ENCODE measurements around the gene IDI2.

IDI2 gene

GRCh38 chr10:1054684-1055083, 29.0 kb upstream of the IDI2 start:
- Histone ChIP-seq H3K4me1 (ENCODE audit: insufficient read depth, low read length) (peaks cover 81% of the 10 kb centered on the region), H3K79me2 (ENCODE audit: insufficient read depth, low read length) (peaks cover 99% of the 10 kb centered on the region), H2AFZ (ENCODE audit: low read depth, low read length) (no peak overlapping the region), H4K20me1 (ENCODE audit: insufficient read depth, low read length) (peaks cover 33% of the 10 kb centered on the region; the same call in 1 of the 2 replicates), H3K9ac (ENCODE audit: low read depth, low read length) (peak overlapping the region; percentile 99), H3K4me3 (ENCODE audit: low read depth in 1 of 2, low read length in 2 of 2) (peak overlapping the region in 1 of 2 experiments; percentile 100; a peak in 2 of 4 replicates), H3K4me2 (ENCODE audit: insufficient read depth, low read length) (peak overlapping the region; percentile 90), H3K36me3 (ENCODE audit: insufficient read depth, low read length) (peaks cover 60% of the 10 kb centered on the region), H3K27ac (ENCODE audit: low read length) (no peak overlapping the region), H3K27me3 (ENCODE audit: insufficient read depth, low read length, poor library complexity) (no peaks in the 10 kb centered on the region), H3K9me3 (ENCODE audit: insufficient read depth, low read length, severe bottlenecking) (no peaks in the 10 kb centered on the region)
- TF ChIP-seq CTCF (IDR thresholded peaks at IDR 0.05; ENCODE audit: borderline replicate concordance, extremely low read depth, low read length, poor library complexity, severe bottlenecking) (no peak), EZH2 (IDR thresholded peaks at IDR 0.05; ENCODE audit: borderline replicate concordance, low read depth, low read length, severe bottlenecking) (no peak)
- DNase-seq (no peak), ATAC-seq (ENCODE audit: insufficient read depth, low read depth) (no peak)

GRCh38 chr10:1050554-1050953, 24.9 kb upstream of the IDI2 start:
- Histone ChIP-seq H3K4me2 (ENCODE audit: insufficient read depth, low read length) (peak overlapping the region; percentile 95), H3K79me2 (ENCODE audit: insufficient read depth, low read length) (peaks cover 82% of the 10 kb centered on the region), H3K27ac (ENCODE audit: low read length) (peak overlapping the region; percentile 76; the same call in 1 of the 2 replicates), H3K9me3 (ENCODE audit: insufficient read depth, low read length, severe bottlenecking) (no peaks in the 10 kb centered on the region), H2AFZ (ENCODE audit: low read depth, low read length) (no peak overlapping the region), H4K20me1 (ENCODE audit: insufficient read depth, low read length) (peaks cover 43% of the 10 kb centered on the region), H3K36me3 (ENCODE audit: insufficient read depth, low read length) (peaks cover 64% of the 10 kb centered on the region), H3K4me3 (ENCODE audit: low read depth in 1 of 2, low read length in 2 of 2) (peak overlapping the region; percentile 80 to 83; a peak in 3 of 4 replicates), H3K9ac (ENCODE audit: low read depth, low read length) (peak overlapping the region; percentile 79), H3K27me3 (ENCODE audit: insufficient read depth, low read length, poor library complexity) (no peaks in the 10 kb centered on the region), H3K4me1 (ENCODE audit: insufficient read depth, low read length) (peaks cover 70% of the 10 kb centered on the region)
- no peak for ATAC-seq (ENCODE audit: insufficient read depth, low read depth)
- TF ChIP-seq EZH2 (IDR thresholded peaks at IDR 0.05; ENCODE audit: borderline replicate concordance, low read depth, low read length, severe bottlenecking) (no peak), CTCF (IDR thresholded peaks at IDR 0.05; ENCODE audit: borderline replicate concordance, extremely low read depth, low read length, poor library complexity, severe bottlenecking) (no peak)
- peak; percentile 35 for DNase-seq

- no peak overlapping the region; the same call in 1 of the 2 replicates for H2AFZ ChIP-seq (ENCODE audit: low read depth, low read length)
- peak overlapping the region; percentile 76 for H3K27ac ChIP-seq (ENCODE audit: low read length)
- H3K9ac ChIP-seq (ENCODE audit: low read depth, low read length) = peak overlapping the region; percentile 79
- no peaks in the 10 kb centered on the region for H3K9me3 ChIP-seq (ENCODE audit: insufficient read depth, low read length, severe bottlenecking)
- H3K4me2 ChIP-seq (ENCODE audit: insufficient read depth, low read length) = peak overlapping the region; percentile 95
- H3K27me3 ChIP-seq (ENCODE audit: insufficient read depth, low read length, poor library complexity) = no peaks in the 10 kb centered on the region
- ATAC-seq (ENCODE audit: insufficient read depth, low read depth) (no peak), DNase-seq (peak; percentile 48)
- H3K4me1 ChIP-seq (ENCODE audit: insufficient read depth, low read length) = peaks cover 70% of the 10 kb centered on the region
- H4K20me1 ChIP-seq (ENCODE audit: insufficient read depth, low read length) = peaks cover 47% of the 10 kb centered on the region
- H3K36me3 ChIP-seq (ENCODE audit: insufficient read depth, low read length) = peaks cover 67% of the 10 kb centered on the region
- peak overlapping the region; percentile 80 to 83; a peak in 3 of 4 replicates for H3K4me3 ChIP-seq (ENCODE audit: low read depth in 1 of 2, low read length in 2 of 2)
- no peak for TF ChIP-seq EZH2 (IDR thresholded peaks at IDR 0.05; ENCODE audit: borderline replicate concordance, low read depth, low read length, severe bottlenecking)
- TF ChIP-seq CTCF (IDR thresholded peaks at IDR 0.05; ENCODE audit: borderline replicate concordance, extremely low read depth, low read length, poor library complexity, severe bottlenecking) = no peak
- H3K79me2 ChIP-seq (ENCODE audit: insufficient read depth, low read length) = peaks cover 82% of the 10 kb centered on the region
These were observed 24.5 kb upstream of the IDI2 start for GRCh38 chr10:1050145-1050544.

Measured in DND-41 (cell line).